ENCODE results near the gene FADS2.

GRCh38 chr11:61871158-61871597 is 43.1 kb downstream of the FADS2 start:
- no peak for TF ChIP-seq POLR2A (IDR thresholded peaks at IDR 0.05)
- TF ChIP-seq, protein P1, sequence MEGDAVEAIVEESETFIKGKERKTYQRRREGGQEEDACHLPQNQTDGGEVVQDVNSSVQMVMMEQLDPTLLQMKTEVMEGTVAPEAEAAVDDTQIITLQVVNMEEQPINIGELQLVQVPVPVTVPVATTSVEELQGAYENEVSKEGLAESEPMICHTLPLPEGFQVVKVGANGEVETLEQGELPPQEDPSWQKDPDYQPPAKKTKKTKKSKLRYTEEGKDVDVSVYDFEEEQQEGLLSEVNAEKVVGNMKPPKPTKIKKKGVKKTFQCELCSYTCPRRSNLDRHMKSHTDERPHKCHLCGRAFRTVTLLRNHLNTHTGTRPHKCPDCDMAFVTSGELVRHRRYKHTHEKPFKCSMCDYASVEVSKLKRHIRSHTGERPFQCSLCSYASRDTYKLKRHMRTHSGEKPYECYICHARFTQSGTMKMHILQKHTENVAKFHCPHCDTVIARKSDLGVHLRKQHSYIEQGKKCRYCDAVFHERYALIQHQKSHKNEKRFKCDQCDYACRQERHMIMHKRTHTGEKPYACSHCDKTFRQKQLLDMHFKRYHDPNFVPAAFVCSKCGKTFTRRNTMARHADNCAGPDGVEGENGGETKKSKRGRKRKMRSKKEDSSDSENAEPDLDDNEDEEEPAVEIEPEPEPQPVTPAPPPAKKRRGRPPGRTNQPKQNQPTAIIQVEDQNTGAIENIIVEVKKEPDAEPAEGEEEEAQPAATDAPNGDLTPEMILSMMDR (IDR thresholded peaks at IDR 0.05): peak; percentile 48 to 76 (median 69)
